ENCODE data around the gene CCNQ.

GRCh38 chrX:153638436-153639176, 39.7 kb upstream of the CCNQ start:
- TF ChIP-seq POLR2A (IDR thresholded peaks at IDR 0.05), result no peak
- TF ChIP-seq CTCF (IDR thresholded peaks at IDR 0.05), result no peak
